ENCODE data around the gene CLEC4G.

DNA sequence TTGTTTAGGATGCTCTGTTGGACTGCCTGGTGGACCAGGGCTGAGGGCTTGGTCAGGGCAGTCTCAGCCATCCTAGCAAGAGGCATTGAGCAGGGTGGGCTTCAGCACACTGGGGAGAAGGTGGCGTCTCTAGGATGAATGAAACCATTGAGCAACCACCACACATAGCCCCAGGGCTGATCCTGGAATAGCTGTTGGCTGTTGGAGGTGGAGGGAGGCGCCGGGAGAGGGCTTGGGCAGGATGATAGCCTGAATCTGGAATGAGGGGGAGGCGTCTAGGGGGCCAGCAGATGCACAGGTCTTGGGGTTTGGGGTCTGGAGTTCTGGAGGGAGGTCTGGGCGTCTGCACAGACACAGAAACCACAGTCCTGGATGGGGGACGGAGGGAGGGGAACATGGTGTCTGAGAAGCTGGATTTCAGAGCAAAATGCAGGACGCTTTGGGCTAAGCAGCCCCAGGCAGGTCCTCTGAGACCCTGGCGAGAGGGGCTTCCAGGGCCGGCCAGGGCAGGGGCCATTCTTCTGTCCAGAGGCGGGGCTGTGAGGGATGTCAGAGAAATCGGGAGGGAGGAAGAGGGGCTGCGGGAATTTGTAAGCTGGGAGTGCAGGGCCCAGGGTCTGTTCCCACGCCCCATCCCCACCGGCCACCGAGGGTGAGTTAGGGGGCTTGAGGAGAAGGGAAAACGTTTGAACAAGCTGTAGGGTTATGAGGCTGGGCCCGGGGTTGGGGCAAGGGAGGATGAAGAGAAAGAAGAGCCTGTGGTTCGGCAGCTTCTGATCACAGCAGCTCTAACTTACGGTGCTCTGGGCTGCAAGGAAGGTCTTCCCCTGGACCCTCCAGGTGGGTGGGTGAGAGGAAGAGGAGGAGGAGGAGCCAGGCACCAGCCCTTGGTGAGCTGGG lies 46.1 kb downstream of the CLEC4G start:
- TF ChIP-seq CTCF (IDR thresholded peaks at IDR 0.05; ENCODE audit: low read length) (no peak), EZH2 (IDR thresholded peaks at IDR 0.05; ENCODE audit: borderline replicate concordance, low read length) (no peak)

Measured in OCI-LY1 (cell line).